GM12878 (cell line): Measurements from ENCODE around the gene CFAP74. TPM values are rescaled to one million over a fixed set of nuclear protein-coding genes. Genes with fewer than 3 reads are reported as not detected.
A peak's percentile ranks its signal among the peaks of the same experiment; 100 is the strongest.

Experiments
- EGR1 ChIP-seq, 2 experiments: IDR thresholded peaks; 1 replicate in 1 of 2; 2 replicates in 1 of 2; pipeline ENCODE4 v1.6.1; 2011 to 2012; ENCODE audit warnings: low read depth in 2 of 2, low read length in 2 of 2, borderline replicate concordance in 1 of 2, mild to moderate bottlenecking in 1 of 2, moderate library complexity in 1 of 2
- FOXK2 ChIP-seq: fragments of 450-650 bp; IDR thresholded peaks from 2 replicates; pipeline ENCODE4 v1.6.1; 2017; ENCODE audit warnings: mild to moderate bottlenecking, moderate library complexity
- HDAC6 ChIP-seq: fragments of 200-600 bp; sonication (generic); IDR thresholded peaks from one replicate; pipeline ENCODE4 v1.8.0; 2017; ENCODE audit warnings: antibody characterized with exemption; ENCODE audit not compliant: unreplicated experiment
- MEF2A ChIP-seq: IDR thresholded peaks from 2 replicates; pipeline ENCODE4 v1.6.1; 2011; ENCODE audit warnings: low read depth, mild to moderate bottlenecking, low read length, moderate library complexity; ENCODE audit not compliant: insufficient read depth
- NR2C2 ChIP-seq: IDR thresholded peaks from 2 replicates; pipeline ENCODE4 v1.6.1; 2011; ENCODE audit warnings: borderline replicate concordance, low read depth; ENCODE audit not compliant: control insufficient read depth, insufficient read length
- SREBF2 ChIP-seq: IDR thresholded peaks from 2 replicates; pipeline ENCODE4 v1.6.1; 2012; ENCODE audit warnings: mild to moderate bottlenecking, low read length
- STAT1 ChIP-seq: fragments of 450-650 bp; conservative IDR thresholded peaks from 2 replicates; pipeline ENCODE4 v1.6.1; 2014; ENCODE audit warnings: antibody characterized with exemption, mild to moderate bottlenecking
- ZNF207 ChIP-seq: fragments of 450-650 bp; IDR thresholded peaks from 2 replicates; pipeline ENCODE4 v1.6.1; 2014; ENCODE audit warnings: antibody characterized with exemption, mild to moderate bottlenecking, borderline replicate concordance
- ZNF217 ChIP-seq: fragments of 450-650 bp; IDR thresholded peaks from 2 replicates; pipeline ENCODE4 v1.6.1; 2017; ENCODE audit warnings: antibody characterized with exemption, mild to moderate bottlenecking
- ZNF622 ChIP-seq: fragments of 450-650 bp; IDR thresholded peaks from 2 replicates; pipeline ENCODE4 v1.6.1; 2017; ENCODE audit warnings: mild to moderate bottlenecking, inconsistent platforms
- polyA plus RNA-seq, 11 experiments: library from polyadenylated mRNA; depleted of rRNA in 4 of 11; unstranded in 6 of 11; stranded (reverse) in 5 of 11; fragments of >200 nt; fragmentation: Nextera tagmentation in 4 of 11; fragmentation: Illumina TruSeq in 1 of 11; extraction: Ambion mirVana in 4 of 11; extraction: Trizol in 1 of 11; gene quantifications; 1 replicate in 1 of 11; 2 replicates in 10 of 11; pipeline versions ENCODE4 v1.2.1 to v1.2.3, GENCODE V29; 2011 to 2016; ENCODE audit warnings: inconsistent platforms in 2 of 11, missing spikeins in 2 of 11, low read depth in 1 of 11
- total RNA-seq, 4 experiments: library from RNA; depleted of rRNA in 3 of 4; stranded (reverse); fragments of >200 nt in 3 of 4; fragmentation: Illumina TruSeq in 1 of 4; extraction: Trizol in 1 of 4; gene quantifications; 2 replicates each; pipeline versions ENCODE4 v1.2.1 to v1.2.3, GENCODE V29; 2013 to 2021
- TF ChIP-seq, protein P1 (sequence below): fragments of 450-650 bp; IDR thresholded peaks from 2 replicates; pipeline ENCODE4 v1.6.1; 2017; ENCODE audit warnings: mild to moderate bottlenecking, moderate library complexity
- TF ChIP-seq, protein P2 (sequence below): fragments of 450-650 bp; IDR thresholded peaks from 2 replicates; pipeline ENCODE4 v1.6.1; 2018; ENCODE audit warnings: borderline replicate concordance, mild to moderate bottlenecking; ENCODE audit not compliant: partially characterized antibody
- TF ChIP-seq, protein P3 (sequence below): fragments of 450-650 bp; formaldehyde crosslinking; IDR thresholded peaks from 2 replicates; pipeline ENCODE4 v1.5.0; 2022; ENCODE audit warnings: mild to moderate bottlenecking, missing genetic modification characterization
- TF ChIP-seq, protein P4 (sequence below): IDR thresholded peaks from 2 replicates; pipeline ENCODE4 v1.6.1; 2012; ENCODE audit warnings: low read depth, low read length, improper control_type of control experiment

Gene CFAP74
- total and polyA plus RNA-seq, 10 of the 15 experiments (the other 5 are each of a cell fraction or from before 2014, with no cell fraction given): 0.01 TPM; not detected in 9

DNA sequence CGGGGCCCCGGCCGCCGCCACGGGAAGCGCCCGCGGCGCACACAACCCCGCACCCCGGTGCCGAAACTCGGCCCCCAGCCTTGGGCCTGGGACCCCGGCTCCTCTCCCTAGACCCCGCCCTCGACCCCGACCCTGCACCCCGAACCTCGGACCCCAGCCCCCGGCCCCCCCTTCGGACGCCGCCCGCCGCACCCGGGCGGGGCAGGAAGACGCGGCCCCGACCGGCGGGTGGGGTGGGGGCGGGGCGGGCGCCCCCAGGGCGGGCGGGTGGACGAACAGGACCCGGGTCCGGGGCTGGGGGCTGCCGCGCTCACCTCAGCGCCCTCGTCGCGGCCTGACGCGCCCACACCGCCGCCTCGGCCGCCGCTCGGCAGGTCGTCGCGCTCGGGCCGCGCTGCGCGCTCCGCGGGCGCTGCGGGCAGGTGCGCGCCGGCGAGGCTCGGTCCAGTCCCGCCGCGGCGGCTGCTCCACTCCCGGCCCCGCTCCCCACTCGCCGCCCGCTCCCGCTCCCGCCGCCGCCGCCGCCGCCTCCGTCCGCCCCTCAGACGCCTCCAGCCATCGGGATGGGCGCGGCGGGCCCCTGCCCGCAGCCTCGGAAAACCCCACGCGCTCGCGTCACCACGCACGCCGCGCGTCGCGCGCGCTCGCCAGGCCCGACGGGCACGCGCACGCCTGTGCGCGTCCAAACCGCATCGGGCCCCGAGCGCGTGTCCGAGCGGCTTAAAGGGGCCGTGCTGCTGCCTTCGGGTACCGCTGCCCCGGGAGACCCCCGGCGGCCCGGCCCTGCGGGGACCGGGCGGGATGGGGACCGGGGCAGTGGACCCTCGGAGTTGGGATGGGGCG, 112.9 kb downstream of the CFAP74 start, which contains the start of gene GNB1 (continued):
- TF ChIP-seq, protein P1, sequence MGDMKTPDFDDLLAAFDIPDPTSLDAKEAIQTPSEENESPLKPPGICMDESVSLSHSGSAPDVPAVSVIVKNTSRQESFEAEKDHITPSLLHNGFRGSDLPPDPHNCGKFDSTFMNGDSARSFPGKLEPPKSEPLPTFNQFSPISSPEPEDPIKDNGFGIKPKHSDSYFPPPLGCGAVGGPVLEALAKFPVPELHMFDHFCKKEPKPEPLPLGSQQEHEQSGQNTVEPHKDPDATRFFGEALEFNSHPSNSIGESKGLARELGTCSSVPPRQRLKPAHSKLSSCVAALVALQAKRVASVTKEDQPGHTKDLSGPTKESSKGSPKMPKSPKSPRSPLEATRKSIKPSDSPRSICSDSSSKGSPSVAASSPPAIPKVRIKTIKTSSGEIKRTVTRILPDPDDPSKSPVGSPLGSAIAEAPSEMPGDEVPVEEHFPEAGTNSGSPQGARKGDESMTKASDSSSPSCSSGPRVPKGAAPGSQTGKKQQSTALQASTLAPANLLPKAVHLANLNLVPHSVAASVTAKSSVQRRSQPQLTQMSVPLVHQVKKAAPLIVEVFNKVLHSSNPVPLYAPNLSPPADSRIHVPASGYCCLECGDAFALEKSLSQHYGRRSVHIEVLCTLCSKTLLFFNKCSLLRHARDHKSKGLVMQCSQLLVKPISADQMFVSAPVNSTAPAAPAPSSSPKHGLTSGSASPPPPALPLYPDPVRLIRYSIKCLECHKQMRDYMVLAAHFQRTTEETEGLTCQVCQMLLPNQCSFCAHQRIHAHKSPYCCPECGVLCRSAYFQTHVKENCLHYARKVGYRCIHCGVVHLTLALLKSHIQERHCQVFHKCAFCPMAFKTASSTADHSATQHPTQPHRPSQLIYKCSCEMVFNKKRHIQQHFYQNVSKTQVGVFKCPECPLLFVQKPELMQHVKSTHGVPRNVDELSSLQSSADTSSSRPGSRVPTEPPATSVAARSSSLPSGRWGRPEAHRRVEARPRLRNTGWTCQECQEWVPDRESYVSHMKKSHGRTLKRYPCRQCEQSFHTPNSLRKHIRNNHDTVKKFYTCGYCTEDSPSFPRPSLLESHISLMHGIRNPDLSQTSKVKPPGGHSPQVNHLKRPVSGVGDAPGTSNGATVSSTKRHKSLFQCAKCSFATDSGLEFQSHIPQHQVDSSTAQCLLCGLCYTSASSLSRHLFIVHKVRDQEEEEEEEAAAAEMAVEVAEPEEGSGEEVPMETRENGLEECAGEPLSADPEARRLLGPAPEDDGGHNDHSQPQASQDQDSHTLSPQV: no peak
- TF ChIP-seq ZNF217 (0 out of 2 replicates have a peak, but pooled peaks have one; percentile 34), NR2C2 (no peak), ZNF622 (no peak), MEF2A (0 out of 2 replicates have a peak, but pooled peaks have one; percentile 31), ZNF207 (peak; percentile 40; the same call in 1 of the 2 replicates), STAT1 (0 out of 2 replicates have a peak, but pooled peaks have one; percentile 44), HDAC6 (no peak), FOXK2 (no peak), SREBF2 (no peak), EGR1 (IDR thresholded peaks at IDR 0.05; ENCODE audit: borderline replicate concordance in 1 of 2, low read depth in 2 of 2, low read length in 2 of 2) (peak; percentile 76 to 99)
- TF ChIP-seq, protein P2, sequence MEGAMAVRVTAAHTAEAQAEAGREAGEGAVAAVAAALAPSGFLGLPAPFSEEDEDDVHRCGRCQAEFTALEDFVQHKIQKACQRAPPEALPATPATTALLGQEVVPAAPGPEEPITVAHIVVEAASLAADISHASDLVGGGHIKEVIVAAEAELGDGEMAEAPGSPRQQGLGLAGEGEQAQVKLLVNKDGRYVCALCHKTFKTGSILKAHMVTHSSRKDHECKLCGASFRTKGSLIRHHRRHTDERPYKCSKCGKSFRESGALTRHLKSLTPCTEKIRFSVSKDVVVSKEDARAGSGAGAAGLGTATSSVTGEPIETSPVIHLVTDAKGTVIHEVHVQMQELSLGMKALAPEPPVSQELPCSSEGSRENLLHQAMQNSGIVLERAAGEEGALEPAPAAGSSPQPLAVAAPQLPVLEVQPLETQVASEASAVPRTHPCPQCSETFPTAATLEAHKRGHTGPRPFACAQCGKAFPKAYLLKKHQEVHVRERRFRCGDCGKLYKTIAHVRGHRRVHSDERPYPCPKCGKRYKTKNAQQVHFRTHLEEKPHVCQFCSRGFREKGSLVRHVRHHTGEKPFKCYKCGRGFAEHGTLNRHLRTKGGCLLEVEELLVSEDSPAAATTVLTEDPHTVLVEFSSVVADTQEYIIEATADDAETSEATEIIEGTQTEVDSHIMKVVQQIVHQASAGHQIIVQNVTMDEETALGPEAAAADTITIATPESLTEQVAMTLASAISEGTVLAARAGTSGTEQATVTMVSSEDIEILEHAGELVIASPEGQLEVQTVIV: no peak
- TF ChIP-seq, protein P3, sequence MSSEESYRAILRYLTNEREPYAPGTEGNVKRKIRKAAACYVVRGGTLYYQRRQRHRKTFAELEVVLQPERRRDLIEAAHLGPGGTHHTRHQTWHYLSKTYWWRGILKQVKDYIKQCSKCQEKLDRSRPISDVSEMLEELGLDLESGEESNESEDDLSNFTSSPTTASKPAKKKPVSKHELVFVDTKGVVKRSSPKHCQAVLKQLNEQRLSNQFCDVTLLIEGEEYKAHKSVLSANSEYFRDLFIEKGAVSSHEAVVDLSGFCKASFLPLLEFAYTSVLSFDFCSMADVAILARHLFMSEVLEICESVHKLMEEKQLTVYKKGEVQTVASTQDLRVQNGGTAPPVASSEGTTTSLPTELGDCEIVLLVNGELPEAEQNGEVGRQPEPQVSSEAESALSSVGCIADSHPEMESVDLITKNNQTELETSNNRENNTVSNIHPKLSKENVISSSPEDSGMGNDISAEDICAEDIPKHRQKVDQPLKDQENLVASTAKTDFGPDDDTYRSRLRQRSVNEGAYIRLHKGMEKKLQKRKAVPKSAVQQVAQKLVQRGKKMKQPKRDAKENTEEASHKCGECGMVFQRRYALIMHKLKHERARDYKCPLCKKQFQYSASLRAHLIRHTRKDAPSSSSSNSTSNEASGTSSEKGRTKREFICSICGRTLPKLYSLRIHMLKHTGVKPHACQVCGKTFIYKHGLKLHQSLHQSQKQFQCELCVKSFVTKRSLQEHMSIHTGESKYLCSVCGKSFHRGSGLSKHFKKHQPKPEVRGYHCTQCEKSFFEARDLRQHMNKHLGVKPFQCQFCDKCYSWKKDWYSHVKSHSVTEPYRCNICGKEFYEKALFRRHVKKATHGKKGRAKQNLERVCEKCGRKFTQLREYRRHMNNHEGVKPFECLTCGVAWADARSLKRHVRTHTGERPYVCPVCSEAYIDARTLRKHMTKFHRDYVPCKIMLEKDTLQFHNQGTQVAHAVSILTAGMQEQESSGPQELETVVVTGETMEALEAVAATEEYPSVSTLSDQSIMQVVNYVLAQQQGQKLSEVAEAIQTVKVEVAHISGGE (CRISPR knock-in tag): no peak
- TF ChIP-seq, protein P4, sequence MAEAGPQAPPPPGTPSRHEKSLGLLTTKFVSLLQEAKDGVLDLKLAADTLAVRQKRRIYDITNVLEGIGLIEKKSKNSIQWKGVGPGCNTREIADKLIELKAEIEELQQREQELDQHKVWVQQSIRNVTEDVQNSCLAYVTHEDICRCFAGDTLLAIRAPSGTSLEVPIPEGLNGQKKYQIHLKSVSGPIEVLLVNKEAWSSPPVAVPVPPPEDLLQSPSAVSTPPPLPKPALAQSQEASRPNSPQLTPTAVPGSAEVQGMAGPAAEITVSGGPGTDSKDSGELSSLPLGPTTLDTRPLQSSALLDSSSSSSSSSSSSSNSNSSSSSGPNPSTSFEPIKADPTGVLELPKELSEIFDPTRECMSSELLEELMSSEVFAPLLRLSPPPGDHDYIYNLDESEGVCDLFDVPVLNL: no peak
